Activated T-cell treated with anti-CD3 and anti-CD28 coated beads, Interleukin-2, amount 50 U/mL, for 24 hours (primary cell): ENCODE data around the gene FOXR1.

Experiments used
- DNase-seq: peaks from one replicate; pipeline ENCODE4 v3.0.0-alpha.2; 2020
- H3K27ac Mint-ChIP-seq: 2 replicates; pipeline ENCODE4 v1.8.0; 2020; ENCODE audit warnings: mild to moderate bottlenecking, mixed read lengths
- H3K27me3 Mint-ChIP-seq: 2 replicates; pipeline ENCODE4 v1.8.0; 2020; ENCODE audit warnings: mixed read lengths
- H3K36me3 Mint-ChIP-seq: 2 replicates; pipeline ENCODE4 v1.8.0; 2020; ENCODE audit warnings: low read depth, mixed read lengths
- H3K4me1 Mint-ChIP-seq: 2 replicates; pipeline ENCODE4 v1.8.0; 2020; ENCODE audit warnings: low read depth, mixed read lengths
- H3K4me3 Mint-ChIP-seq: 2 replicates; pipeline ENCODE4 v1.8.0; 2020; ENCODE audit warnings: mild to moderate bottlenecking, moderate library complexity, mixed read lengths
- H3K9me3 Mint-ChIP-seq: 2 replicates; pipeline ENCODE4 v1.8.0; 2020; ENCODE audit warnings: mixed read lengths

The FOXR1 gene

DNA sequence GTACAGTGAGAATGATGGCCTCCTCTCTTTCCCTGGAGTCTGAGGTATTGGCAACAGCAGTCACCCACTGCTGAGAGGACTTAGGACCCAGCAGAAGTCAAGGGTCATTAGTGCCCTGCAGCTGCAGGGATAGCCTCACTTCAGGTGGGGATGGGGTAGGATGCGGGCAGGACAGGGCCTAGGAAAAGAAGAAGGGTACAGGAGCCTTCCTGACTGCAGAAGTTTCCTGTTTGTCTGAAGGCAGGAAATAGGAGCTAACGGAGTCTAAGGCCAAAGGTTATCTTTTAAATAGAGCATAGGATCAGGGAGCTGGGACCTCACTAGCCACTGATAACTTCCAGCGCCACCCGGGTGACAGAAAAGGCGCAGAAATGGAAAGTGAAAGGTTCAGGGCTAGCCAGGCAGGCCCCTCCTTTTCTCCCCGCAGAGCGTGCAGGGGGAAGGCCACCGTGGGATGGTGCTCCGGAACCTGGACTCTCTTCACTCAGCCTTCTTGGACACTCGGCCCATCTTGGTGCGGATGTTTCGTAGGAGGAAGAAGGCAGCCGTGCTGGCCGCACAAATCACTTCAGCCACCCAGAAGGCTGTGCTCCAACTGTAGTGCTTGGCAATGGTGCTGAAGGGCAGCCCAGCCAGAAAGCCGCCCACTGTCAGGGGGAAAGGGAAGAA lies 53.0 kb downstream of the FOXR1 start:
- H3K9me3 Mint-ChIP-seq: no peaks in the 10 kb centered on the region
- H3K4me1 Mint-ChIP-seq: peaks cover 56% of the 10 kb centered on the region
- no peak overlapping the region for H3K4me3 Mint-ChIP-seq
- no peak for DNase-seq
- H3K36me3 Mint-ChIP-seq: peaks cover 95% of the 10 kb centered on the region
- H3K27ac Mint-ChIP-seq: peak overlapping the region; percentile 63
- H3K27me3 Mint-ChIP-seq: no peaks in the 10 kb centered on the region

DNA sequence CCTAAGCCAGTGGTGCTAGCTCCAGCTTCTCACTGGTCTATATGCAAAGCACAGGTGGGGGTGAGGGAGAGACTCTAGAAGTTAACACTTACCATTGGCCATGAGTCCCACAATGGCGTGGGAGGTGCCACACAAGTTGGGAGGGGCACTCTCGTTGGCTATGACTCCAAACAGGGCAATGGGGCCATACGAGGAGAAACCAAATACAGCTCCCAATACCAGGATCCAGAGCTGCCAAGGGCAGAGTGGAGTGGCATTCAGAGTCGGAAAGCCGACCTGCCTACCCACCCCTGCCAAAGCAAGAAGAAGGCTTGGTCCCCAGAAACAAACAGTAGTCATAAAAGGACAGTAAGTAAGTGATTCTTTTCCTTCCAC lies 53.5 kb downstream of the FOXR1 start:
- DNase-seq: no peak
- no peak overlapping the region for H3K4me3 Mint-ChIP-seq
- H3K27ac Mint-ChIP-seq: peak overlapping the region; percentile 63
- H3K36me3 Mint-ChIP-seq: peaks cover 94% of the 10 kb centered on the region
- no peaks in the 10 kb centered on the region for H3K27me3 Mint-ChIP-seq
- no peaks in the 10 kb centered on the region for H3K9me3 Mint-ChIP-seq
- H3K4me1 Mint-ChIP-seq: peaks cover 55% of the 10 kb centered on the region

DNA sequence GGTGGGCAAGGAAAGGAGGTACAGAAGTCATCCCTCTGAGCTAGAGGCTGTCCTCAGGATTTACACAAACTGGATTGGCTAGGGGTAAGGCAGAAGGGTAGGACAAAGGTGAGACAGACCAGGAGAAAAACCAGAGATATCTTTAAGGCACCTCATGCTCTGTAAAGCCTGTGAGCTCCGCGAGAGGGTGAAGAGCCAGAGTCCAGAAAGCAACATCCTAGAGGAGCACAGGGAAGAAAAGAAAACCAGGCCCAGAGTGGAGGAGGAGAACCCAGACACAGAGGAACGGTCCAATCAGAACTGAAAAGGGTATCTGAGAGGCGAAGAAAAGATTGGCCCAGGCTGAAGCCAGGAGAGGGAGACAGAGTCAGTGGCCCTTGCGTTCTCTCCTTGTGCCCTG lies 54.0 kb downstream of the FOXR1 start:
- H3K27ac Mint-ChIP-seq: peak overlapping the region; percentile 63
- no peak overlapping the region for H3K4me3 Mint-ChIP-seq
- H3K4me1 Mint-ChIP-seq: peaks cover 51% of the 10 kb centered on the region
- peaks cover 91% of the 10 kb centered on the region for H3K36me3 Mint-ChIP-seq
- no peaks in the 10 kb centered on the region for H3K27me3 Mint-ChIP-seq
- no peak for DNase-seq
- H3K9me3 Mint-ChIP-seq: no peaks in the 10 kb centered on the region

DNA sequence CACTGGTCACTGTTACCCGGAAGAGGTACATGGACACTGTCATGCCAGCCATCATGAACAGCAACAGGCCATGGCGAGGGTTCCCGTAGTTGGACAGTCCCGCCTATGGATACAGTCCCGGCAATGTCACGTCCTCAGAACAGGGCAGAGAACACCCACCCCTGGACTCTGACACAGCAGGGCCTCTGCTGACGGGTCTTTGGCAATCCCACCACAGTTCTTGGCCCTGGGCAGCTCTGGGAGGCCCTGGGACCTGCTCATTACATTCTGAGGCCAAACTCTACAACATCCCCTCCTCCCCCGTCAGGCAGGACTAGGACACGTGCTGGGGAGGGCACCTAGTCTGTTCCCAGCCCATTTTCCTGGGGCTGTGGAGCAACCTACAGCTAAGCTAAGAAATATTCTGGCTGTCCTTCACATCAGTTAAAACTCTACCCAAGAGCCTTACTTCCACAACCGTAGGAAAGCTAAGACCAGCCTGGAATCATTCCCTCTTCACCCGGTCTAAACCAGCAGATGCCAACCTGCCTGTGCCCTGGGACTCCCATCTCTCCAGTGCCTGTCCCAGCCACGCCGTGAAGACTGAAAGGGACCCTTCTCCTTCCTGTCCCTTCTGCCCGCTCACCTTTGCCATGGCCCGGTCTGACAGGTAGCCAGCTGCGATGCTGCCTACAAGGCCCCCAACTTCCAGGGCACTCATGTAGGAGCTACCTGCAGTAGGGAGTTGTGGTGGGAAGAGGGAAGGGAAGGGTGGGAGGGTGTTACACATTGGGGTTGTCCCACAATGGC lies 54.6 kb downstream of the FOXR1 start:
- DNase-seq: no peak
- H3K27ac Mint-ChIP-seq: peak overlapping the region; percentile 63
- H3K4me1 Mint-ChIP-seq: peaks cover 49% of the 10 kb centered on the region
- no peak overlapping the region for H3K4me3 Mint-ChIP-seq
- no peaks in the 10 kb centered on the region for H3K9me3 Mint-ChIP-seq
- H3K27me3 Mint-ChIP-seq: no peaks in the 10 kb centered on the region
- peaks cover 86% of the 10 kb centered on the region for H3K36me3 Mint-ChIP-seq

DNA sequence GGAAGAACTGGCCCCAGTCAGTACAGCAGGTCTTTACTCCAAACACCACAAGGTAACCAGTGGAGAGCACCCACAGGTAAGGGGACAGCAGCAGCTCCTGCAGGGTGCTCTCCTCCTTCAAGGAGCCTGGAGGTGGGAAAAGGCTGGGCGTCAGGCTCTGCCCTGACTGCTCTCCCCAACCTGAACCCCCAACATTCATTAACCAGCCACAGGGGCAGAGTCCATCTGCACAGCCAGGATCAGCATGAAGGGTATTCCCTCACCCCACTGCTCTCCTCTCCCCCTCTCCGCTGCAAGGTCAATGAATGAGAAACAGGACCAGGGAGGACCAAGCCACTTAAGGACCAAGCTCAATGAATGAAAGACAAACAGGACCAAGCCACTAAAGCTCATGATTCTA lies 55.4 kb downstream of the FOXR1 start:
- Mint-ChIP-seq H3K27me3 (no peaks in the 10 kb centered on the region), H3K4me1 (peaks cover 44% of the 10 kb centered on the region), H3K36me3 (peaks cover 78% of the 10 kb centered on the region), H3K27ac (no peak overlapping the region), H3K9me3 (no peaks in the 10 kb centered on the region), H3K4me3 (no peak overlapping the region)
- no peak for DNase-seq

DNA sequence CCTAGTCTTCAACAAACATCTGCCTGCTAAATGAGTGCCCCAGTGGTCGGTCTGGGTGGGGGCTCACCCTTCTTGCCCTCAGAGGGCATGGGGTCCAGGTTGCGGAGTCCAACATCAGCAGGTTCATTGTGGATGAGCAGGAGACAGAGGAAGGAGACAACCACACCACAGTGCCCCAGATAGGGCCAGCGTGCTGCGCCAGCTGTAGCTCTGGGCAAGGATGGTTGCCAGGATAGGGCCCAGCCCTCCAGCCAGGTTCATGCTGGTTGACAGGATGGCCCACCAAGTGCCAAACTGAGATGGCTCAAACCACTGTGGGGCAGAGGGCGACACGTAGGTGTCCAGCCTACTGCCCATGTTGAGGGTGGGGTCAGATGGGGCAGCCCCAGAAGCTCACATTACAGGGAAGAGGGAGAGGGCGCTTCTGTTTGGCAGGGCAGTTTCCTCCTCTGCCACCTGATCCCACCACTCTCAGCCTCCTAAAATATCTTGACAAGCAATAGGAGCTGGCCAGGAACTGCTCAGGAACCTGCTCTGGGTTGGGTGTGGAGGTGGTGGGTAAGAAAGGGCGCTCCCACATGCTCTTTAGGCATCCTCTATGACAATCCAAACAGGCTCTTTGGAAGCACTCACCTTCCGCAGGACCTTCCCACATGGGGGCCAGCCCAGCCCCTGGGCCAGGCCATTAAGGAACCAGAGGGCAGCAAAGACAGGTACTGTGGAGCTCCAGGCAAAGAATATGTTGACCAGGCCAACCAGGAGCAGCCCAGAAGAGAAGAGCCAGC lies 56.2 kb downstream of the FOXR1 start:
- Mint-ChIP-seq H3K27me3 (no peaks in the 10 kb centered on the region), H3K4me3 (no peak overlapping the region), H3K9me3 (no peaks in the 10 kb centered on the region), H3K27ac (no peak overlapping the region), H3K4me1 (peaks cover 42% of the 10 kb centered on the region), H3K36me3 (peaks cover 71% of the 10 kb centered on the region)
- no peak for DNase-seq

DNA sequence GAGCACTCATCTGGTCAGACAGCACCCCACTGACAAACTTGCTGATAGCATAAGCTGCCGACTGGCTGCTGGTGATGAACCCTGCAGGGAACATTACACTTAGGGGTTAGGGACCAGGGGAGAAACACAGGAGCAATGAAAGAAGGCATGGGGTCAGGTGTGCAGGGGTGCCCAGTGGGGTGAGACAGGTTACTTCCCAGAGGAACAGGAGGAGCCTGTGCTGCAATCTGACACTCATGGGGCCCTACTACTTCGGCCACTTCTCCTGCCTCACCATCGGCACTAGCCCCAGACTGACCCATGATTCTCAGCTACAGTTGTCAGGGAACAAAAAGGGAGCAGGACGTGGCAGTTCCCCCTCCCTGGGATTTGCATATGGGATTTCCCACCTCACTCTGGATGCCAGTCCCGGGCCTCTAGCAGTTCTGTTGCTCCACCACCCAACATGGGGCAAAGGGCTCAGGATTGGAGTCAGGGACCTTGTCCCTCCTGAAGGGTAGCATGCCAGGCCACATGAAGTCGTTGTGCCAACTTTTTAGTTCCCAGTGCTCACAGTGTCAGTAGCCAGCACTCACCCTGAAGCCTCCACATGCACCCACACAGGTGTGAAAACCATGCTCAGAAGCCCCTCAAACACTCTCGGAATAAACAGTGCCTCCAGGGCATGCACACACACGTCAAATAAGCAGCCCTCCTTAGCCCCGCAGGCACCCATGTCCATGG lies 56.9 kb downstream of the FOXR1 start:
- H3K9me3 Mint-ChIP-seq: no peaks in the 10 kb centered on the region
- H3K27ac Mint-ChIP-seq: peak overlapping the region; percentile 91
- H3K36me3 Mint-ChIP-seq: peaks cover 65% of the 10 kb centered on the region
- no peaks in the 10 kb centered on the region for H3K27me3 Mint-ChIP-seq
- no peak for DNase-seq
- H3K4me1 Mint-ChIP-seq: peaks cover 37% of the 10 kb centered on the region
- peak overlapping the region; percentile 85 for H3K4me3 Mint-ChIP-seq

DNA sequence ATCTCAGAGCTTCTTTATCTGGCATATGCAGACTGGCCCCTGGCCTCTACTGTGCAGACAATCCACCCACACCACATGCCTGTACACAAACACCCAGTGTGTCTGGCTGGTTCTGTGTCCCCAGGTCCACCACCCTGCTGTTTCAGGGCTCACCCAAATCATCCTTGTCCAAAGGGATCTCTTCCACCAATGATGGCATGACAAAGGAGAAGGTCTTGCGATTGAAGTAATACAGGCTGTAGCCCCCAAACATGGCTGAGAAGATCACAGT lies 57.4 kb downstream of the FOXR1 start:
- H3K4me1 Mint-ChIP-seq: peaks cover 33% of the 10 kb centered on the region
- no peaks in the 10 kb centered on the region for H3K27me3 Mint-ChIP-seq
- peak overlapping the region; percentile 85 for H3K4me3 Mint-ChIP-seq
- no peaks in the 10 kb centered on the region for H3K9me3 Mint-ChIP-seq
- no peak for DNase-seq
- H3K36me3 Mint-ChIP-seq: peaks cover 60% of the 10 kb centered on the region
- peak overlapping the region; percentile 91 for H3K27ac Mint-ChIP-seq

DNA sequence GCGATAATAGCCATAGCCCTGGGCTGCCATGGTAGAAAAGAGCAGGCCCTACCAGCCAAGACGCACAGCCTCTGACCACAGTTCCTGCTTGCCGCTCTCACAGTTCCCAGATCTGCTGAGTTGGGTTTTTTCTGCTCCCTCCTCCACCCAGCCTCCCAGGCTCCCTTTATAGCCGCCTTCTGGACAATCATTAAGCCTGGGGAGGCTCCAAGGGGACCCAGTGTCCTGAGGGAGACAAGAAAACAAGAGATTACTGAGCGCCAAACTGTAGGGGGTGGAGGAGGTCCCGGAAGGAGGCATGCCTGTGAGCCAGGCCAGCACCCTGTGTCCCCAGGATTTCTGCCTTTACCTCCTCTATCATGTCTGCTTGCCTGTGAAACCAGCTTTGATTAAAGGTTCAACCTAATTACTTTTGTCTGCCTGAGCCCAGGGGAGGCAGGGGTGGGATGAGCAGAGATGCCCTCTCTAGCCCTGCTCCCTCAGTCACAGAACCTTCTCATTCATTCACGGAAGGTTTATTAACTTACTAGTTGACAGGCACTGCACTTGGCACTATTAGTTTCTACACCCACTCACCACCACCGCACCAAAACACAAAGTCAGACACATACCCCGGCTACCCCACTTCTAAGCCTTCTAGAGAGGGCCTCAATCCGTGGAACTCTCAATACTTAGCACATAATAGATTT lies 57.9 kb downstream of the FOXR1 start:
- Mint-ChIP-seq H3K9me3 (no peaks in the 10 kb centered on the region), H3K27me3 (no peaks in the 10 kb centered on the region), H3K27ac (peak overlapping the region; percentile 91), H3K4me3 (peak overlapping the region; percentile 85), H3K36me3 (peaks cover 55% of the 10 kb centered on the region), H3K4me1 (peaks cover 28% of the 10 kb centered on the region)
- peak; percentile 68 for DNase-seq

DNA sequence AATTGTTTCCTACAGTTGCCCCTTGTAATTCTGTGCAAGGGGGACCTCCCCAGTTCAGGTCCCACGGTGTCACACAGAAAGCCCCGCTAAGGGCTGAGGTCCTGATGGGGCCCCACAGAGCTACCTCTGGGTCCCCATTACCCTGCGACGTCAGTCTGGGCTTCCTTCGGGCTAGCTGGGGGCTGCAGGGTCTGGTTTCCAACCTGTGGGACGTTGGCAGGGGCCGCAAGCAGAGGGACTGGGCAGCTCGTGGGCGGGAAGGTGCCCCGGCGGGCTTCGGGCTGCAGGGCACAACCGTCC lies 58.4 kb downstream of the FOXR1 start:
- Mint-ChIP-seq H3K4me1 (peaks cover 24% of the 10 kb centered on the region), H3K9me3 (no peaks in the 10 kb centered on the region), H3K27me3 (no peaks in the 10 kb centered on the region), H3K4me3 (peak overlapping the region; percentile 85), H3K27ac (peak overlapping the region; percentile 91), H3K36me3 (peaks cover 50% of the 10 kb centered on the region)
- no peak for DNase-seq

DNA sequence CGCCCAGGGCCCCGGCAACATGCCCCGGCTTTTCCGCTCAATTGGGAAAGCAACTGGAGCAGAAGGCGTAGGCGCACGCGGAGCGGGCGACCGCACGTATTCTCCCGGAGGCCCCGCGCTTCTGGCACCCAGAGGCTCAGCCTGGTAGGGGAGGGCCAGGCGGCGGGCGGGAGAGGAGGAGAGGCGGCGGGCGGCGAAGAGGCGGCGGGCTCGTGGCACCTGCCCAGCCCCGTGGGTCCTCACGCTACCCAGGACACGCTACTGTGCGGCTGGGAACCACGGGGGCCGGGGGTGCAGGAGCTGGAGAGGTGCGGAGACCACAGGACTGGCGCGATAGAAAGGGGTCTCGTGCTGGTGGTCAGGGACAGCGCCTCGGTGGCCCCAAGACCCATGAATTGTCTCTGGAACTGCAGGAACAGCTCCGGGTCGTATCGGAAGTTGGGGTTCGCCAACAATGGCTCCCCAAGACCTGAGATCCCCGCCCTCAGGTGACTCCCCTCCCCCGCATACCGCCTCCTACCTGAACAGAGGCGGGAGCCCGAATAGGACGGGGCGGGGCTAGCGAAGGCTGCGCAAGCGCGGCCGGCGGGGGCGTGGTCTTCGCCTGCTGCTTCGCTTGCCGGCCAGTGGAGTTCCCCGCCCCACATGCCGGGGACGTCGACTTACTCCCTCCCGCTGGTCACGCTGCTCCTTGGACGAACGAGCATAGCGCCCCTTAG lies 58.9 kb downstream of the FOXR1 start, which contains the start of gene SLC37A4:
Gene SLC37A4, minus strand, starts transcription at position 549 of the 719 bp plus-strand sequence.
- no peaks in the 10 kb centered on the region for H3K9me3 Mint-ChIP-seq
- peaks cover 45% of the 10 kb centered on the region for H3K36me3 Mint-ChIP-seq
- H3K27me3 Mint-ChIP-seq: no peaks in the 10 kb centered on the region
- H3K27ac Mint-ChIP-seq: peak within 1 kb of the TSS; percentile 91
- DNase-seq: peak; percentile 99
- peaks cover 24% of the 10 kb centered on the region for H3K4me1 Mint-ChIP-seq
- H3K4me3 Mint-ChIP-seq: peak within 1 kb of the TSS; percentile 85
